GM20000 (cell line): ENCODE results near the gene ENO1.
"Not testable (repeated sequence)": the region's sequence is repeated elsewhere in the genome, so short reads cannot be mapped to it uniquely, and the experiment has no call there.

Source experiments
- DNase-seq: peaks from one replicate; pipeline ENCODE4 v3.0.0; 2012; ENCODE audit warnings: low spot score
- TF ChIP-seq, protein P1 (sequence below): IDR thresholded peaks from 2 replicates; pipeline ENCODE4 v1.5.1; 2012; ENCODE audit warnings: mild to moderate bottlenecking, control low read depth; ENCODE audit errors: extremely low read depth, missing control alignments

ENO1 gene

DNA sequence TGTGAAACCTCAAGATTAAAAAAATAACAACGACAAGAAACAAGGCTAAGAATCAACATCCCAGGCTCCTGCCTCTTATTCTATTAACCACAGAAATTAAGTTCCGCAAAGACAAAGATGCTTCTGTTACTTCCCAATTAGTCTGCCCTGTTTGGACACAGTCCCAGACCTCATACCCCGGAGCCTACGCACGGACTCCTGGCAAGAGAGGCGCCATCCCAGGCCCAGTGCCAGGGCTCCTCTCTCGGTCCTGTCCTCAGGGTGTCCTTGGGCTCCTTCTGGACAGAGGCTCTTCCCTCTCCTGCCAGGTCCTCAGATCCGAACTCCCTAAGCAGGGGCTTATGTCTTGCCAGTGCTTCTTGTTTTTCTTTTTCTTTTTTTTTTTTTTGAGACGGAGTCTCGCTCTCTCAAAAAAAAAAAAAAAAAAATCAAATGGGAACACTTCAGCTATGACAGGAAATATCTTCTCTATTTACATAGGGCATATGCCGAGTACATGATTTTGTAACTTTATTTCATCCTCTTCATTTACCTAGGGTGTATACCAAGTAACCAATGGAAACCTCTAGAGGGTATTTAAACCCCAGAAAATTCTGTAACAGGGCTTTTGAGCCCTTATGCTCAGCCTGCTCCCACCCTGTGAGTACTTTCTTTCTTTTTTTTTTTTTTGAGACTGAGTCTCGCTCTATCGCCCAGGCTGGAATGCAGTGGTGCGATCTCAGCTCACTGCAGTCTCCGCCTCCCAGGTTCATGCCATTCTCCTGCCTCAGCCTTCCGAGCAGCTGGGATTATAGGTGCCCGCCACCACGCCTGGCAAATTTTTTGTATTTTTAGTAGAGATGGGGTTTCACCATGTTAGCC lies 11.7 kb upstream of the ENO1 start:
- no peak for DNase-seq

DNA sequence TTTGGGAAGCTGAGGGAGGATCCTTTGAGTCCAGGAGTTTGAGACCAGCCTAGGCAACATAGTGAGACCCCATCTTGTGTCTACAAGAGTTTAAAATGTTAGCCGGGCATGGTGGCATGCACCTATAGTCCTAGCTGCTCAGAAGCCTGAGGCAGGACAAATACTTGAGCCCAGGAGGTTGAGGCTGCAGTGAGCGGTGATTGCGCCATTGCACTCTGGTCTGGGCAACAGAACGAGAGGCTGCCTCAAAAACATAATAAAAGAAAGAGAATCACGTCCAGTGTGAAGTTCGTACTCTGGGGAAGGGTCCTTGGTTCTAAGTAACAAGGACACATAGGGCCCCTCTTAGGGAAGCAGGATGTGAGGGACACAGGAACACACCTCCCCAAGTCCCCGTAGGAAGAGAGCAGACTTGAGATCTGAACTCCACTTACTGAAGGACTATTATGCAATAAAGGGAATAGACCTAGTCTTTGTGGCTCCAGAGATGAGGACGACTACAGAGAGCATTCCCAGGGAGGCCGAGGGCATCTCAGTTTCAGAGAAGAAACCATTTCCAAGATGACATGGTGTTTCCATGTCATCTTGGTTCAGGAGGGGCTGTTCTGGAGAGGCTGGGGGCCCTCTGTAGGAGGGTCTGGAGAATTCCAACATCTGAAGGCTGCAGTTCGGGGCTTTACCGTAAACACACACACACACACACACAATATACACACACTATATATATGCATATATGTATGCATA lies 10.8 kb upstream of the ENO1 start:
- DNase-seq = no peak
- TF ChIP-seq, protein P1, sequence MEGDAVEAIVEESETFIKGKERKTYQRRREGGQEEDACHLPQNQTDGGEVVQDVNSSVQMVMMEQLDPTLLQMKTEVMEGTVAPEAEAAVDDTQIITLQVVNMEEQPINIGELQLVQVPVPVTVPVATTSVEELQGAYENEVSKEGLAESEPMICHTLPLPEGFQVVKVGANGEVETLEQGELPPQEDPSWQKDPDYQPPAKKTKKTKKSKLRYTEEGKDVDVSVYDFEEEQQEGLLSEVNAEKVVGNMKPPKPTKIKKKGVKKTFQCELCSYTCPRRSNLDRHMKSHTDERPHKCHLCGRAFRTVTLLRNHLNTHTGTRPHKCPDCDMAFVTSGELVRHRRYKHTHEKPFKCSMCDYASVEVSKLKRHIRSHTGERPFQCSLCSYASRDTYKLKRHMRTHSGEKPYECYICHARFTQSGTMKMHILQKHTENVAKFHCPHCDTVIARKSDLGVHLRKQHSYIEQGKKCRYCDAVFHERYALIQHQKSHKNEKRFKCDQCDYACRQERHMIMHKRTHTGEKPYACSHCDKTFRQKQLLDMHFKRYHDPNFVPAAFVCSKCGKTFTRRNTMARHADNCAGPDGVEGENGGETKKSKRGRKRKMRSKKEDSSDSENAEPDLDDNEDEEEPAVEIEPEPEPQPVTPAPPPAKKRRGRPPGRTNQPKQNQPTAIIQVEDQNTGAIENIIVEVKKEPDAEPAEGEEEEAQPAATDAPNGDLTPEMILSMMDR = no peak

More for the DNA sequence above, 11.7 kb upstream of the ENO1 start:
- TF ChIP-seq, protein P1 = no peak

DNA sequence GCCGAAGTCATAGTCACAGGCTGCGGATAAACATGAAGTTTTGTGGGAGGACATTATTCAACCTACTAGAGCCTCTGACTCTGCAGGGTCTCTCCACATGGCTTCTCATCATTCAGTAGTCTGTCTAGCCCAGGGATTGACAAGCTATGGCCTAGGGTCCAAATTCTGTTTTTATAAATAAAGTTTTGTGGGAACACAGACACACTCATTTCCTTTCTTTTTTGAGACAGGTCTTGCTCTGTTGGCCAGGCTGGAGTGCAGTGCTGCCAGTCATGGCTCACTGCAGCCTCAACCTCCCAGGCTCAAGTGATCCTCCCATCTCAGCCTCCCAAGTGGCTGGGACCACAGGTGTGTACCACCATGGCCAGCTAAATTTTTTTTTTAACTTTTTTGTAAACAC lies 8.1 kb upstream of the ENO1 start:
- DNase-seq = no peak
- TF ChIP-seq, protein P1 = no peak

DNA sequence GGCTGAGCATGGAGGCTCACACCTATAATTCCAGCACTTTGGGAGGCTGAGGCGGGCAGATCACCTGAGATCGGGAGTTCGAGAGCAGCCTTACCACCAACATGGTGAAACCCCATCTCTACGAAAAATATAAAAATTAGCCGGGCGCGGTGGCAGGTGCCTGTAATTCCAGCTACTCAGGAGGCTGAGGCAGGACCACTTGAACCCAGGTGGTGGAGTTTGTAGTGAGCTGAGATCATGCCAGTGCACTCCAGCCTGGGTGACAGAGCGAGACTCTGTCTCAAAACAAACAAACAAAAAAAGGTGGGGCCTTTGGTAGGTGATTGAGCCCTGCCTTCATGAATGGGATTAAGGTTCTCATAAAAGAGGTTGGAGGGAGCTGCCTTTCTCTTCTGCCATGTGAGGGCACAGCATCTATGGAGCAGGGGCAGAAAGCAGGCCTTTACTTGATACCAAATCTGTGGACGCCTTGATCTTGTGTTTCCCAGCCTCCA lies 7.6 kb upstream of the ENO1 start:
- not testable (repeated sequence) for DNase-seq

DNA sequence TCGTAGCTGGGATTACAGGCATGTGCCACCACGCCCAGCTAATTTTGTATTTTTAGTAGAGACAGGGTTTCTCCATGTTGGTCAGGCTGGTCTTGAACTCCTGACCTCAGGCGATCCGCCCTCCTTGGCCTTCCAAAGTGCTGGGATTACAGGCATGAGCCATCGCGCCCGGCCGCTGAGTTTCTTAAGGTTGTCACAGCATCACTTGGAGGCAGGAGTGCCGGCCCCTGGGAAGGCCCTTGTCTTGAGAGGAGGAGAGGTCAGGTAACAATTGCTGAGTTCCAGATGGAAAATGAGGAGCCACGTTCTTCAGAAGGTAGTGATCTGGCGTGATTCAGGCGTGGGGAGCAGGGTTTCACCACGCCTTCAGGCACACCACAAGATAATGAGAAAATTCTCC lies 5.6 kb upstream of the ENO1 start:
- DNase-seq = not testable (repeated sequence)

DNA sequence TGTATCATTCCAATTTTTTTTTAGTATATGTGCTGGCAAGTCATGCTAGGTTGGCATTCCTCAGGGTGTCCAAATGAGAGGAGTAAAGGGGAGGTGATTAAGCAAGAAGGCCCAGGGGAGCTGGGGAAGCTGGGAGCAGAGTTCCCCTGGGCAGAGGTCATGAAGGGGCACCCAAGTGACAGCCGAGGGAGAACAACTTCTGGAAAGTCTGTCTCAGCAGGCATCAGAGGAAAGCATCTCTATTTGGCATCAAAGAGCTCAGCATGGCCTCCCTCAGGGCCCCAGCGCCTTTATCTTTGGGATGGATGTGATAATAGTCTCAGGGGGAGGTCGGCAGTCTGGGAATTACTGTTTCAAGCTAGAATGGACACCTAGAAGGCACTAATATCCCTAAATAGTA lies 5.0 kb upstream of the ENO1 start:
- TF ChIP-seq, protein P1 = no peak
- DNase-seq = no peak

DNA sequence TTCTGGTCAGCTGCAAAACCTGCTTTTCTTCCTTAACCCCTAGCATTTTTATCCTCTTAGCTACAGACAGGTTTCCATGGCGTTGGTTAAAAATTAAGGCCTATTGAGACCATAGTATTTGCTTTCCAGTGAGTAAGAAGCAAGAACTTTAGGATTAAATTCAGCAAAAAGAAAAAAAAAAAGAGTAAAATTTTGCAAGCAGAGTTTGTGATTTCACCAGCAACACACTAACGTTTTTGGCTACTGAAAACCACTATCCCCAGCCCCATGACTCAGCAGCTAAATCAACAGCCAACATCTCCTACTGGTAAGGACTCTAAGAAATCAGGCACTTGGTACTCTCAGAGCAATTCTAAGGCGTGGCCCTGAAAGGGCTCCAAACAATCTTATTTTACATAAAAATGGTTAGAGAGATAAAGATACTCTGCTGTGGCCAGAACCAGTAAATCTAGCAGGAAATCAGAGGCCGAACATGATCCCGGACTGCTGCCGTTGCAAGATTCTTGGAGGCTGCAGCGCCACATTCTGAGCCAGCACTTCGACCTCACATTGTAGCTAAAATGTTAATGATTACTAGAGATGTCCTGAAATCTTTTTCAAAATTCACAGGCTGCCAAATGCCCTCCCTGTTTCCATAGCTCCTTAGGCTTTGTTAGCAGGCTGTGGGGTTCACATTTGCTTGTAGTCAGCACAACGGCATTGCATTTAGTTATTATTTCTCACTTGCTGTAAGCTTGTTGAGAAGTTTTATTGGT lies 1.6 kb upstream of the ENO1 start:
- TF ChIP-seq, protein P1 = no peak
- DNase-seq = peak; percentile 59

DNA sequence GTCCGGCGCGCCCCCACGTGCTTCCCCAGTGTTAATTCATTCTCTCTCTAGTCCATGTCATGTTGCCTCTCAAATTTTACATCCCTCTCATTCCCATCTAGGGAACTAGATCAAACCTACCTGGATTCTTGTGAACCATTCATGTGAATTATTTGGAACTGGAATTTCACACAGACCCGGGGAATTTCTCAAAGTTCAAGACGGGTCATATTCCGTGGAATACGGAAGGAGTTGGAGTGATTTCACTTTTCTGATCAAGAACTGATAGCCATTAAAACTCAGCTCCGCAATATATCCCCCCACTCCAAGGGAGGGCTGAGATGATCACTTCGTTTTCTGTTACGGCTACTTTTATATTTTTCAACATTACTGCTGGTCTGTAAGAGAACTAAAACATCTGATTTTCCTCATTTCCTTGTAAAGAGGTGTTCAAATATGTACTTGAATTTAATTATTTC lies 1.0 kb upstream of the ENO1 start:
- TF ChIP-seq, protein P1 = peak; percentile 7
- no peak for DNase-seq
